Fibroblast of skin of left quadriceps (primary cell): ENCODE measurements around the gene HEPACAM2.

ENCODE experiments used
- DNase-seq, 2 experiments: peaks; one replicate each; pipeline ENCODE4 v3.0.0-alpha.2; 2013; ENCODE audit warnings: low read depth in 2 of 2

Gene HEPACAM2

DNA sequence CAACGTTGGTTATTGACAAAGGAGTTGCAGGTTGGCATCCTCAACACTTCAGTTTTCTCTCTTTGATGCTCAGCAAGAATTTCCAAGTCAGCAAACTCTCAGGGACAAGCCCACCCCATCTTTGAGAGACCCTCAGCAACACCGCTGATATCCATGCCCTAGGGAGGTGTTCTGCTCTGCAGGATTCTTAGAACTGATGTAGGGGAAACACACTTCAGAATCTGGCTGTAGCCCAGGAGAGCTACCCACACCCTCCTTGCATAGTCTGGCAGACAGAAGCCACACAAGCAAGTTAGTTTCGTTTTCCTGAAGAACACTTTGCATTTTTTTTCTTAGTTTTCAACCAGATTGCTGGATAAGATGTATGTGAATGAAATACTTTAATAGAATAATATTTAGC is 78.9 kb downstream of the HEPACAM2 start:
- no peak for DNase-seq

DNA sequence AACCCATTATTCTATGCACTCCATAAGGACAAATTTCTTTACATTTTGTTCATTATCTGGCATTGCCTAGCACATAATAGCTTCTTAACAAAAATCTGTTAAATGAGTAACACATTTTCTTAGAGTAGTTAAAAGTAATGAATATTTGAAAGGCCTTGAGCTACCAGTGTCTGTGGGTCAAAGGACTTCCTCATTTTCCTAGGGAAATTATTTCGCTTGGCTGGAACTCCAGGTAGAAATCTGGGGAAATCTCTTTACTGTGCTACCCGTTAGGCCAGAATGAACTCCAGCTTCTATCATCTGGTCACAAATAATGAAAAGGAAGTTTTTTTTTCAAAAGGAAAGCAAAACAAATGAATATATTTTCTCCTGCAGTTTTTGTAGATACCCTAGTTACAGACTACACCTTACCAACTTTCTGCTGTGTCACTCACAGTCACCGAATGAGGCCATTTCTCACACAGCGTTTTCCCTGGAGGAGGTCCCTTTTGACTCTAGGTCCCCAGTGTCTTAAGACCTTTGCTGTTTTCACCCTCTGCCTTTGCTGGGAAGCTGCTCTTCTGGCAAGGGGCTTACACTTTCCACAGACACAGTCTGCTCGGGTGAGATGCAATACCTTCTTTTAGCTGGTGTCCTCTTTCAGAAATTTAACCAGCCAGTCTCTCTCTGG is 79.7 kb downstream of the HEPACAM2 start:
- no peak for DNase-seq

DNA sequence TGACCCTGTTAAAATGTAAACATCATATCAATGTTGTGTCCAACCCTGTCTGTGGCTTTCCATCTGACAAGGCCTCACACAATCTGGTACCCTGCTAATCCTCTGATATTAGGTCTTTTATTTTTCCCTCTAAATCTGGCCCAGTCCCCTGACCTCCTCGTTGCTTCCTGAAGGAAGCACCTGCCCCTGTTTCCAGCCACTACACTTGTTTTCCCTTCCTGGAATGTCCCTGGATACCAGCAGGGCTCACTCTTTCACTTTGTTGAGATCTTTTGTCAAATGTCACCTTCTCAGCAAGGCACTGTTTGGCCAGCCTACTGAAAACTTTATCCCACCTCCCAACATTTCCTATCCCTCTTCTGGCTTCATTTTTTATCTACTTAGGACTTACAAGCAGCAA is 80.2 kb downstream of the HEPACAM2 start:
- DNase-seq, result no peak

DNA sequence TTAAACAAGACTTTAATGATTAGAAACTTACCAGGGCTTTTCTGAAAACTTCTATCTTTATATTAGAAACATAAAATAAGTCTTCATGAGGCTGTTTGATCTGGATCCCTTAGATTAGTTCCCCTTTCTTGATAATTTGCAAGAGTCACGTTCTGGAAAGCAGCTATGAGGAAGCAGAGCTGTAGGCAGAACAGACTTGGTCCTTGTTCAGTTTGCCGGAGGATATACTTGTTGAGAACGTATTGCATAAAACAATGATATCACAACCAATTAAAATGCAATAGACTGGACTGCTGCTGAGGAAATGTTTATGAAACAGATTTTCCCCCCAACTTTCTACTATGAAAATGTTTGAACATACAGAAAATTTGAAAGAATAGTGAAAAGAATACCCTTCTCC is 80.9 kb downstream of the HEPACAM2 start:
- no peak for DNase-seq

DNA sequence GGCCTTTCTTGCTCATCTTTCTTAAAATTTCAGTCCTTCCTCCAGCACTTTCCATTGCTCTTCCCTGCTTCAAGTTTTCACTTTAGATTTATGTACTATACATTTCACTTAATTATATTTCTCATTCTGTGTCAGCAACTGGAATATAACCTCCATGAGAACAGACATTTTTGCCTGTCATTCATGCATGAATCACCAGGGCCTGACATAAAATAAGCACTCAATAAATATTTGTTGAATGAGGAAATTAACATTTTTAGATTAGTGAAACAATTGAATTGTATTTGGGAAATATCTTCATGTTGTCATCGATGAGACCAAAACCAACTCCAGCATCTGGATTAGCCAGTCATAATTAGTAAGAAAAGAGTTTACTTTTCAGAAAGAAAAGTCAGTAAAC is 84.1 kb downstream of the HEPACAM2 start:
- no peak for DNase-seq

DNA sequence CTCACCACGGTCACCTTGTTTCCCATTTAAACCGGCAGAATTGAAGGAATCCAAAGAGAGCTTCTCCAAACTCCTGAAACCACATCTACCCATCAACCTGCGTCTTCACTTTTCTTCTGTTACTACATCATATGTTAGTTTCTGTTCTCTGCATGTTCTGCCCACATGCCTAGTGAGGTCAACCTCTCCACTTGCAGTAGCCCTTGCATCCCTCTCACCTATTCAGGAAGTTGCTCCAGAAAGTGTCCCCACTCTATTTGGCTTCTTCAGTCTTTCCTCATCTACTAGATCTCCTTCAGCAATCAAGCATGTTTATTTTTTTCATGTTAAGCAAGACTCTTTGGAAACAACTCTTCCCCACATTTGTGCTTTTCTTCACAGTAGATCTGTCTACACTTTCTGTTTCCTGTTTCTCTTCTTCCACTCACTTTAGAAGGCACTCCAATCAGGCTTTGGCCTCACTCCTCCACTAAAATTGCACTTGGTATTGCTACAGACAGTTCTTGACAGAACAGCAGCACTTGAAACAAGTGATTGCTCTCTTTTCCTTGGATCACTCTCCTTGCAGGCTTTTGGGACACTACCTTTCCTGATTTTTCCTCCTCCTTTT is 85.6 kb downstream of the HEPACAM2 start:
- no peak for DNase-seq

DNA sequence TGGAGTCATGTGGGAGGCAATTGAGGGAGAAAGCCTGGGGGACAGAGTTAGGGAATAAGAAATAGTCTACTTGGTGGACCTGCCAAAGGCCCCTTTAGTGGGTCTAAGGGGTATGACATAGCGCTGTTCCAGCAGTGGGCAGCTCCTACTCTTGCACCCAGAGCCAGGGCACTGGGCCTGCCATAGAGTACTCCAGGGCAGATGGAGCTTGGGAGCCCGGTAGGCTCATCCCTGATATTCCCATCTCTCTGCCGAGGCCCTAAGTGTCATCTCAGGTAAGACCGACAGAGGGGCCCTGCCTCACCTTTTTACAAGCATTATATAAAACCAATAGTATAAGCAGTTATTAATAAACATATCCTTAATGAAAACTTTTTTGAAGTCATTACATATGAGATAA is 87.7 kb downstream of the HEPACAM2 start:
- DNase-seq, result no peak
